ENCODE results near the gene KIRREL3.

KIRREL3 gene

GRCh38 chr11:126658306-126659056 is 342.1 kb downstream of the KIRREL3 start:
- Mint-ChIP-seq H3K27me3 (peaks cover 8% of the 10 kb centered on the region), H3K4me3 (no peak overlapping the region), H3K36me3 (no peaks in the 10 kb centered on the region), H3K4me1 (no peaks in the 10 kb centered on the region), H3K9me3 (no peaks in the 10 kb centered on the region), H3K27ac (no peak overlapping the region)
- DNase-seq = no peak
- CTCF ChIA-PET = no interaction called here

GRCh38 chr11:126655807-126656128 is 344.8 kb downstream of the KIRREL3 start:
- no peak for DNase-seq
- H3K4me3 Mint-ChIP-seq = no peak overlapping the region
- no peak overlapping the region for H3K27ac Mint-ChIP-seq
- H3K36me3 Mint-ChIP-seq = no peaks in the 10 kb centered on the region
- H3K4me1 Mint-ChIP-seq = no peaks in the 10 kb centered on the region
- peaks cover 8% of the 10 kb centered on the region for H3K27me3 Mint-ChIP-seq
- H3K9me3 Mint-ChIP-seq = no peaks in the 10 kb centered on the region
- CTCF ChIA-PET = no interaction called here

- Mint-ChIP-seq H3K36me3 (no peaks in the 10 kb centered on the region), H3K4me1 (no peaks in the 10 kb centered on the region), H3K27me3 (peaks cover 8% of the 10 kb centered on the region), H3K4me3 (no peak overlapping the region), H3K9me3 (no peaks in the 10 kb centered on the region), H3K27ac (no peak overlapping the region)
- no peak for DNase-seq
- CTCF ChIA-PET = no interaction called here
Measured at GRCh38 chr11:126654886-126655806, 345.4 kb downstream of the KIRREL3 start.

GRCh38 chr11:126653040-126653439 is 347.5 kb downstream of the KIRREL3 start:
- H3K27me3 Mint-ChIP-seq = peaks cover 8% of the 10 kb centered on the region
- DNase-seq = no peak
- CTCF ChIA-PET = no interaction called here
- H3K4me3 Mint-ChIP-seq = no peak overlapping the region
- no peaks in the 10 kb centered on the region for H3K4me1 Mint-ChIP-seq
- no peak overlapping the region for H3K27ac Mint-ChIP-seq
- no peaks in the 10 kb centered on the region for H3K36me3 Mint-ChIP-seq
- no peaks in the 10 kb centered on the region for H3K9me3 Mint-ChIP-seq

- H3K36me3 Mint-ChIP-seq = no peaks in the 10 kb centered on the region
- CTCF ChIA-PET = no interaction called here
Measured at GRCh38 chr11:126647735-126648134, 352.8 kb downstream of the KIRREL3 start.

GRCh38 chr11:126646701-126647557 is 353.6 kb downstream of the KIRREL3 start:
- Mint-ChIP-seq H3K4me3 (no peak overlapping the region), H3K36me3 (no peaks in the 10 kb centered on the region), H3K27ac (no peak overlapping the region), H3K4me1 (no peaks in the 10 kb centered on the region), H3K27me3 (peaks cover 5% of the 10 kb centered on the region), H3K9me3 (no peaks in the 10 kb centered on the region)
- no peak for DNase-seq
- CTCF ChIA-PET = no interaction called here

More at GRCh38 chr11:126647735-126648134, 352.8 kb downstream of the KIRREL3 start:
- Mint-ChIP-seq H3K4me3 (no peak overlapping the region), H3K27ac (no peak overlapping the region), H3K9me3 (no peaks in the 10 kb centered on the region), H3K4me1 (no peaks in the 10 kb centered on the region), H3K27me3 (no peaks in the 10 kb centered on the region)
- DNase-seq = no peak

- Mint-ChIP-seq H3K4me1 (no peaks in the 10 kb centered on the region), H3K9me3 (no peaks in the 10 kb centered on the region), H3K27me3 (peaks cover 5% of the 10 kb centered on the region), H3K36me3 (no peaks in the 10 kb centered on the region), H3K27ac (no peak overlapping the region), H3K4me3 (no peak overlapping the region)
- CTCF ChIA-PET = no interaction called here
- DNase-seq = no peak
Measured at GRCh38 chr11:126645186-126645585, 355.4 kb downstream of the KIRREL3 start.

- Mint-ChIP-seq H3K36me3 (no peaks in the 10 kb centered on the region), H3K27me3 (peaks cover 13% of the 10 kb centered on the region), H3K4me3 (no peak overlapping the region), H3K4me1 (no peaks in the 10 kb centered on the region), H3K27ac (no peak overlapping the region), H3K9me3 (no peaks in the 10 kb centered on the region)
- CTCF ChIA-PET = no interaction called here
- DNase-seq = no peak
Measured at GRCh38 chr11:126640186-126640585, 360.4 kb downstream of the KIRREL3 start.

- Mint-ChIP-seq H3K36me3 (no peaks in the 10 kb centered on the region), H3K27ac (no peak overlapping the region), H3K4me1 (no peaks in the 10 kb centered on the region), H3K27me3 (peaks cover 13% of the 10 kb centered on the region), H3K9me3 (no peaks in the 10 kb centered on the region), H3K4me3 (no peak overlapping the region)
- CTCF ChIA-PET = no interaction called here
- no peak for DNase-seq
Measured at GRCh38 chr11:126639692-126640091, 360.9 kb downstream of the KIRREL3 start.

- CTCF ChIA-PET = no interaction called here
- Mint-ChIP-seq H3K9me3 (no peaks in the 10 kb centered on the region), H3K27ac (no peak overlapping the region), H3K36me3 (no peaks in the 10 kb centered on the region), H3K27me3 (peaks cover 13% of the 10 kb centered on the region), H3K4me1 (no peaks in the 10 kb centered on the region), H3K4me3 (no peak overlapping the region)
- no peak for DNase-seq
Measured at GRCh38 chr11:126638648-126639047, 361.9 kb downstream of the KIRREL3 start.

- Mint-ChIP-seq H3K27me3 (peaks cover 13% of the 10 kb centered on the region), H3K27ac (no peak overlapping the region), H3K4me3 (no peak overlapping the region), H3K36me3 (no peaks in the 10 kb centered on the region), H3K9me3 (no peaks in the 10 kb centered on the region), H3K4me1 (no peaks in the 10 kb centered on the region)
- CTCF ChIA-PET = no interaction called here
- no peak for DNase-seq
Measured at GRCh38 chr11:126637795-126638175, 362.8 kb downstream of the KIRREL3 start.

GRCh38 chr11:126636911-126637794 is 363.4 kb downstream of the KIRREL3 start:
- no peak overlapping the region for H3K27ac Mint-ChIP-seq
- CTCF ChIA-PET = no interaction called here
- peaks cover 9% of the 10 kb centered on the region for H3K27me3 Mint-ChIP-seq
- no peaks in the 10 kb centered on the region for H3K9me3 Mint-ChIP-seq
- no peak overlapping the region for H3K4me3 Mint-ChIP-seq
- no peak for DNase-seq
- H3K36me3 Mint-ChIP-seq = no peaks in the 10 kb centered on the region
- H3K4me1 Mint-ChIP-seq = no peaks in the 10 kb centered on the region

GRCh38 chr11:126635511-126635910 is 365.1 kb downstream of the KIRREL3 start:
- no peak overlapping the region for H3K27ac Mint-ChIP-seq
- no peaks in the 10 kb centered on the region for H3K4me1 Mint-ChIP-seq
- H3K9me3 Mint-ChIP-seq = no peaks in the 10 kb centered on the region
- peaks cover 8% of the 10 kb centered on the region for H3K27me3 Mint-ChIP-seq
- H3K4me3 Mint-ChIP-seq = no peak overlapping the region
- no peaks in the 10 kb centered on the region for H3K36me3 Mint-ChIP-seq
- CTCF ChIA-PET = no interaction called here
- no peak for DNase-seq

GRCh38 chr11:126634963-126635362 is 365.6 kb downstream of the KIRREL3 start:
- Mint-ChIP-seq H3K4me1 (no peaks in the 10 kb centered on the region), H3K27me3 (peaks cover 8% of the 10 kb centered on the region), H3K9me3 (no peaks in the 10 kb centered on the region), H3K4me3 (no peak overlapping the region), H3K36me3 (no peaks in the 10 kb centered on the region), H3K27ac (no peak overlapping the region)
- CTCF ChIA-PET = no interaction called here
- DNase-seq = no peak

All from activated naive CD4-positive, alpha-beta T cell treated with anti-CD3 and anti-CD28 coated beads, Interleukin-2, amount 10 ng/mL, durations not matched to agents 7 days and 5 days (primary cell).